Duodenal mucosa (tissue), 2 donors: Measurements from ENCODE around the gene CHRM3.

Source experiments
- H3K27ac ChIP-seq: one replicate; pipeline ENCODE4 v1.7.0; 2013; ENCODE audit warnings: low read depth, low read length
- H3K27me3 ChIP-seq, 2 donors: one replicate each; pipeline ENCODE4 v1.7.0; 2013; ENCODE audit warnings: low read length in 2 of 2, control low read depth in 1 of 2; ENCODE audit not compliant: insufficient read depth in 2 of 2, control insufficient read depth in 1 of 2
- H3K36me3 ChIP-seq, 2 donors: one replicate each; pipeline ENCODE4 v1.7.0; 2013; ENCODE audit warnings: low read length in 2 of 2, control low read depth in 1 of 2; ENCODE audit not compliant: insufficient read depth in 2 of 2, control insufficient read depth in 1 of 2
- H3K4me1 ChIP-seq, 2 donors: one replicate each; pipeline ENCODE4 v1.7.0; 2013; ENCODE audit warnings: low read length in 2 of 2, control low read depth in 1 of 2; ENCODE audit not compliant: insufficient read depth in 2 of 2, control insufficient read depth in 1 of 2
- H3K4me3 ChIP-seq, 2 donors: one replicate each; pipeline ENCODE4 v1.7.0; 2013; ENCODE audit warnings: low read length in 2 of 2, low read depth in 1 of 2
- H3K9ac ChIP-seq, 2 donors: one replicate each; pipeline ENCODE4 v1.7.0; 2013; ENCODE audit warnings: low read length in 2 of 2, low read depth in 1 of 2
- H3K9me3 ChIP-seq, 2 donors: one replicate each; pipeline ENCODE4 v1.7.0; 2013; ENCODE audit warnings: low read length in 2 of 2, control low read depth in 1 of 2; ENCODE audit not compliant: control insufficient read depth in 1 of 2

CHRM3 gene

DNA sequence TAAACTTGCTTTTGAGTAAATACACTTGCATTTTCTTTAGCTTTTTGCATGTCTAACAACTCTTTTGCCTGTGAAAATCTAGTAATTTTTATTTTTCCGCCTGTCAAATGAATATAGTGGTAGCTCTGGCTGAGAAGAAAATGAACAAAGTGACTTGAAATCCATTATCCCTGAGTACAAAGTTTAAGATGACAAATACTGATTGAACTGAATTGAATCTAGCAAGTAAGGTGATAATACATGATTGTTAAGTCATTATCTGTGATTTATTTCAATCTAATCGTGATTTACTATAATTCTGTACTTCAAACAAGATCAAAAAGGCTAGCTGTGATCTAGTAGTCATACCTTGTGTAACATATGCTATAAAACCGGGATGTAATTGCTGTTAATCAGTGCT lies 42.8 kb downstream of the CHRM3 start:
- no peaks in the 10 kb centered on the region for H3K27me3 ChIP-seq
- H3K36me3 ChIP-seq = no peaks in the 10 kb centered on the region
- H3K4me1 ChIP-seq = peaks cover 0 to 4% of the 10 kb centered on the region in 2 donors
- no peak overlapping the region for H3K9ac ChIP-seq
- H3K27ac ChIP-seq = no peak overlapping the region
- no peaks in the 10 kb centered on the region for H3K9me3 ChIP-seq
- H3K4me3 ChIP-seq = no peak overlapping the region

DNA sequence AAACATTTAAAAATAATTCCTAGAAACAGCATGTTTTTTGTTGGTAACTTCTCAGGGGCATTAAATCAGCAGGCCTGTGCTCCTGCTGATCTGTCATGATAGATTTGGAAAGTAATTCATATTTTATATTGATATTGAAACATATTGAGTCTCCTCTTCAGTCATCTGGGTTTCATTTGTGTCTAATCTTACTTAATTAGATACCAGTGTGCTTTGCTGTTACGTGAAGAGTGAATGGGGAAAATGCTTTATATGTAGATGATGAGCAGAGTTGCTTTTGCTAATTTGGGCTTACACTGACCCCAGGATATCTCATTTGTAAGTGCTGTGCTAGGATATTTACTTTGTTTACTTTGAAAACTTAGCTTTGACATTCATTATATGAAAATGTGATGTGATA lies 45.9 kb downstream of the CHRM3 start:
- H3K9ac ChIP-seq = no peak overlapping the region
- no peaks in the 10 kb centered on the region for H3K9me3 ChIP-seq
- H3K27ac ChIP-seq = no peak overlapping the region
- no peaks in the 10 kb centered on the region for H3K36me3 ChIP-seq
- no peaks in the 10 kb centered on the region for H3K27me3 ChIP-seq
- no peak overlapping the region for H3K4me3 ChIP-seq
- peaks cover 0 to 4% of the 10 kb centered on the region in 2 donors for H3K4me1 ChIP-seq

DNA sequence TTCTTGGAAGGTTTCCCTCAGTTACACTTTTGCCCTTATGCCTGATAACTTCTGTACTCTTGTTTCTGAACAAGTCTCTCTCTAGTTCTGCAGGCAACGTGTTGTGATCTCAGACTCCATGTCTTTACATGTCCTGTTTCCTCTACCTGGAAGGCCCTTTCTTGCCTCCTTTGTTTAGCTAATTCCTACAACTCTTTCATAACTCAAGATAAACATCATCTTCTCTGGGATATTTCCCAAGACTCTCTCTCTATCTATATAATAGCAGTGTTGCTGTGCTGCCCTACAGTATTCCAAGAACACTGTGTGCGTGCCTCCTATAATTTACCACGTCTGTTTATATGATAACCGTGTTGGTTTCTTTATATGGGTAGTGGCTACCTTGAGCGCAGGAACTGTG lies 47.8 kb downstream of the CHRM3 start:
- no peak overlapping the region for H3K27ac ChIP-seq

More for the DNA sequence above, 47.8 kb downstream of the CHRM3 start:
- no peaks in the 10 kb centered on the region for H3K36me3 ChIP-seq
- no peaks in the 10 kb centered on the region for H3K27me3 ChIP-seq
- H3K9ac ChIP-seq = no peak overlapping the region
- peaks cover 0 to 3% of the 10 kb centered on the region in 2 donors for H3K4me1 ChIP-seq
- H3K4me3 ChIP-seq = no peak overlapping the region
- H3K9me3 ChIP-seq = no peaks in the 10 kb centered on the region
